Activated naive CD8-positive, alpha-beta T cell treated with anti-CD3 and anti-CD28 coated beads for 36 hours (primary cell): Measurements from ENCODE around the gene CIRBP. TPM values are rescaled to one million over a fixed set of nuclear protein-coding genes. Genes with fewer than 3 reads are reported as not detected.
"Not testable (repeated sequence)": the region's sequence is repeated elsewhere in the genome, so short reads cannot be mapped to it uniquely, and the experiment has no call there.

Experiments
- DNase-seq: peaks from one replicate; pipeline ENCODE4 v3.0.0; 2021
- H3K27ac Mint-ChIP-seq: one replicate; pipeline ENCODE4 v1.8.0; 2022; ENCODE audit warnings: mild to moderate bottlenecking, moderate library complexity, mixed read lengths
- H3K27me3 Mint-ChIP-seq: one replicate; pipeline ENCODE4 v1.8.0; 2022; ENCODE audit warnings: mild to moderate bottlenecking, mixed read lengths
- H3K36me3 Mint-ChIP-seq: one replicate; pipeline ENCODE4 v1.8.0; 2021; ENCODE audit warnings: mild to moderate bottlenecking, mixed read lengths
- H3K4me1 Mint-ChIP-seq: one replicate; pipeline ENCODE4 v1.8.0; 2021; ENCODE audit warnings: mixed read lengths
- H3K4me3 Mint-ChIP-seq: one replicate; pipeline ENCODE4 v1.8.0; 2022; ENCODE audit warnings: mild to moderate bottlenecking, moderate library complexity, mixed read lengths
- H3K9me3 Mint-ChIP-seq: one replicate; pipeline ENCODE4 v1.8.0; 2022; ENCODE audit warnings: mixed read lengths
- total RNA-seq, 2 experiments: library from RNA; stranded (reverse); gene quantifications; one replicate each; pipeline ENCODE4 v1.2.3, GENCODE V29; 2021

CIRBP gene
- total RNA-seq, 2 experiments from 2014 or later, result 208 to 216 TPM

GRCh38 chr19:1237027-1237659 is 32.0 kb upstream of the CIRBP start:
- no peaks in the 10 kb centered on the region for H3K36me3 Mint-ChIP-seq

GRCh38 chr19:1237754-1238368 is 31.3 kb upstream of the CIRBP start, which contains the start of gene CBARP:
TSS of gene CBARP (minus strand) at chr19:1238005. CDS start at chr19:1236100, 1,905 bp downstream.
- Mint-ChIP-seq H3K36me3 (no peaks in the 10 kb centered on the region), H3K27ac (no peak within 1 kb of the TSS), H3K4me3 (peak within 1 kb of the TSS; percentile 75), H3K9me3 (no peaks in the 10 kb centered on the region), H3K27me3 (peaks cover 6% of the 10 kb centered on the region), H3K4me1 (peaks cover 20% of the 10 kb centered on the region)
- peak; percentile 47 for DNase-seq

More at GRCh38 chr19:1237027-1237659, 32.0 kb upstream of the CIRBP start:
- Mint-ChIP-seq H3K27me3 (peaks cover 6% of the 10 kb centered on the region), H3K27ac (no peak overlapping the region), H3K4me1 (peaks cover 19% of the 10 kb centered on the region), H3K9me3 (no peaks in the 10 kb centered on the region), H3K4me3 (peak overlapping the region; percentile 37)
- DNase-seq, result no peak

- no peaks in the 10 kb centered on the region for H3K9me3 Mint-ChIP-seq
- H3K36me3 Mint-ChIP-seq, result no peaks in the 10 kb centered on the region
- peaks cover 26% of the 10 kb centered on the region for H3K4me1 Mint-ChIP-seq
- H3K27ac Mint-ChIP-seq, result no peak overlapping the region
- H3K4me3 Mint-ChIP-seq, result peak overlapping the region; percentile 75
- no peak for DNase-seq
- peaks cover 6% of the 10 kb centered on the region for H3K27me3 Mint-ChIP-seq
These were observed 30.5 kb upstream of the CIRBP start for GRCh38 chr19:1238369-1239303.

- peak overlapping the region; percentile 51 for H3K27ac Mint-ChIP-seq
- no peaks in the 10 kb centered on the region for H3K36me3 Mint-ChIP-seq
- peaks cover 26% of the 10 kb centered on the region for H3K4me1 Mint-ChIP-seq
- DNase-seq, result no peak
- no peaks in the 10 kb centered on the region for H3K9me3 Mint-ChIP-seq
- peaks cover 6% of the 10 kb centered on the region for H3K27me3 Mint-ChIP-seq
- H3K4me3 Mint-ChIP-seq, result peak overlapping the region; percentile 25
These were observed 29.7 kb upstream of the CIRBP start for GRCh38 chr19:1239420-1239795.

DNA sequence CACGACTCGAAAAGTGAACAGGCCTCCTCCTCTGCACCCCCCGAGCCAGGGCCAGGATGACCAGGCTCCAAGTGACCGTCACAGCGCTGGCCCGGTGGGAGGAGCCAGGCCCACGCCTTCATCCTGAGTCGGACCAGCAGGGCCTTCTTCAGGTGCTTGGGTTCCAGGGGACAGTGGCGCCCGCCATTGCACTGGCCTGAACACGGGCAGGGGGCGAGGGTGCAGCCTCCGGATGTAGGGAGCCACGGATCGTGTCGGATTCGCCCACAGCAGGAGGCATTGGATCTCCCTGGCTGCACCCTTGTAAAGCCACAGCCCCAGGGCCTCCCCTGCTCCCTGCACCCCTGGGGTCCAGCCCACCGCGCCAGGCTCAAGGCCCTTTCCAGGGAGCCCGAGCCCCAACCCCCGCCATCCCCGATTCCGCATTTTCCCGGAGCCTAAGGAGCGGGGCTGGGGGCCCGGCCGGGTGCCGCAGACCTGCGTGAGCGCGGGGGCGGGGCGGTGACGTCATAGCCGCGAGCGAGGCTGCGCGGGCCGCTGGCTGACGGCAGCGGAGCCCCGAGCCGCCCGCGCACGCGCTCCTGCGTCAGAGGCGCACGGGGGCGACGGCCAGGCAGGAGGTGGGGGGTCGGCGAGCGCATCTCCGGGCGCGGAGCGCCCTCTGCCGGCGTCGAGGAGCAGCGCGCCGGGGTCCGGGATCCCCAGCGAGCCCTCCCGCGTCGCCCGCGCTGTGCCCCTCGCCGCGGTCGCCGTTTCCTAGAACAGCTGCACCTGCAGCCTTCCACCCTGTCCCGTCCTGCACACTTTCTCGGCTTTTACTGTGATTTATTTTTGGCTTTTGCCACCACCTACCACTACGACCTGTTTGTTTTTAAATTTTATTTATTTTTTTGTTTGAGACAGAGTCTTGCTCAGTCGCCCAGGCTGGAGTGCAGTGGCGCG is 29.1 kb upstream of the CIRBP start:
- peaks cover 28% of the 10 kb centered on the region for H3K4me1 Mint-ChIP-seq
- DNase-seq, result peak; percentile 98
- no peak overlapping the region for H3K4me3 Mint-ChIP-seq
- H3K27ac Mint-ChIP-seq, result no peak overlapping the region
- no peaks in the 10 kb centered on the region for H3K9me3 Mint-ChIP-seq
- peaks cover 2% of the 10 kb centered on the region for H3K36me3 Mint-ChIP-seq
- peaks cover 6% of the 10 kb centered on the region for H3K27me3 Mint-ChIP-seq

GRCh38 chr19:1240925-1241324 is 28.2 kb upstream of the CIRBP start:
- Mint-ChIP-seq H3K4me1 (peaks cover 28% of the 10 kb centered on the region), H3K9me3 (no peaks in the 10 kb centered on the region), H3K27me3 (peaks cover 6% of the 10 kb centered on the region), H3K27ac (peak overlapping the region; percentile 84), H3K36me3 (peaks cover 2% of the 10 kb centered on the region), H3K4me3 (peak overlapping the region; percentile 81)
- no peak for DNase-seq

DNA sequence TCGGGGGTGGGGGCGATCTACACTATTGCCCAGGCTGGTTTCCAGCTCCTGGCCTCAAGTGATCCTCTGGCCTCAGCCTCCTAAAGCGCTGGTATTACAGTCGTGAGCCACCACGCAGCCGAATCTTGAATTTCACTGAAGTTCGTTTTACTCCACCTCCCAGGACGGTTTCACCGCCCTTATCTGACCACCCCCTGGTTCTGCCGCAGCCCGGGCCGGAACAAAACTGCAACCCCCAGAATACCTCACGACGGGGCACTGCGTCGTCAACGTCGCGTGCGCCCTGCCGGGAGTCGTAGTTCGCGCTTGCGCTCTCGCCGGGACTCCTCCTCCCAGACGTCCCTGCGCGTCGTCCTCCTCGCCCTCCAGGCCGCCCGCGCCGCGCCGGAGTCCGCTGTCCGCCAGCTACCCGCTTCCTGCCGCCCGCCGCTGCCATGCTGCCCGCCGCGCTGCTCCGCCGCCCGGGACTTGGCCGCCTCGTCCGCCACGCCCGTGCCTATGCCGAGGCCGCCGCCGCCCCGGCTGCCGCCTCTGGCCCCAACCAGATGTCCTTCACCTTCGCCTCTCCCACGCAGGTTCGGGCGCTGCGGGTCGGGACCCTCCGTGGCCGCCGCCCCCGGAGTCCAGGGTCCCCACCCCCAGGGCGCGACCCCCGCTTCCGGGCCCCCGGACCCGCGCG is 27.6 kb upstream of the CIRBP start, which contains the start of gene ATP5F1D:
Gene ATP5F1D (plus strand): TSS at position 335 of the 679 bp plus-strand sequence. CDS start 100 bp downstream, at position 435.
- Mint-ChIP-seq H3K9me3 (no peaks in the 10 kb centered on the region), H3K27ac (peak within 1 kb of the TSS; percentile 90), H3K27me3 (peaks cover 6% of the 10 kb centered on the region), H3K4me1 (peaks cover 28% of the 10 kb centered on the region), H3K36me3 (peaks cover 2% of the 10 kb centered on the region), H3K4me3 (peak within 1 kb of the TSS; percentile 90)
- peak; percentile 95 for DNase-seq

DNA sequence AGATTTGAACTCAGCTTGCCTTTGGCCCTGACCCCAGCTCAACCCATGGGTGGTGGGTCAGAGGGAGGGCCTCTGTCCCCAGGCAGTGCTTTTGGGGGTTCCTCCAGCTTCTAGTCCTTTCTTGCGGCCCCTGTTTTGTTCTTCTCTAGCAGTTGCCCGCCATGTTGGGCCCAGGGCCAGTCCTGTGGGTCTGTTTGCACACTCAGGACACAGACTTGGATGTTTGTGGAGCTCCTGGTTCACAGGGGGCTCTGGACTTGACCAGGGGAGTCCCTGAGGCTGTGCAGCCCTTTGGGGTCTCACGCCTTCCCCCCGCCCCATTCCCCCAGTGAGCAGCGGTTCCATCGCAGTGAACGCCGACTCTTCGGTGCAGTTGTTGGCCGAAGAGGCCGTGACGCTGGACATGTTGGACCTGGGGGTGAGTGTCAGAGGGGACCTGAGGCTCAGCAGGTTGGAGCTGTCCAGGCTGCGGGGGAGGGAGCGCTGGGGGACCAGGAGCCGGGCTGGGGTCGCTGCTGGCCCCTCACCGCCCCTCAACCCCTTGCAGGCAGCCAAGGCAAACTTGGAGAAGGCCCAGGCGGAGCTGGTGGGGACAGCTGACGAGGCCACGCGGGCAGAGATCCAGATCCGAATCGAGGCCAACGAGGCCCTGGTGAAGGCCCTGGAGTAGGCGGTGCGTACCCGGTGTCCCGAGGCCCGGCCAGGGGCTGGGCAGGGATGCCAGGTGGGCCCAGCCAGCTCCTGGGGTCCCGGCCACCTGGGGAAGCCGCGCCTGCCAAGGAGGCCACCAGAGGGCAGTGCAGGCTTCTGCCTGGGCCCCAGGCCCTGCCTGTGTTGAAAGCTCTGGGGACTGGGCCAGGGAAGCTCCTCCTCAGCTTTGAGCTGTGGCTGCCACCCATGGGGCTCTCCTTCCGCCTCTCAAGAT is 25.1 kb upstream of the CIRBP start:
- H3K4me1 Mint-ChIP-seq, result peaks cover 20% of the 10 kb centered on the region
- DNase-seq, result peak; percentile 89
- H3K36me3 Mint-ChIP-seq, result peaks cover 2% of the 10 kb centered on the region
- peak overlapping the region; percentile 78 for H3K27ac Mint-ChIP-seq
- H3K27me3 Mint-ChIP-seq, result no peaks in the 10 kb centered on the region
- H3K4me3 Mint-ChIP-seq, result peak overlapping the region; percentile 75
- no peaks in the 10 kb centered on the region for H3K9me3 Mint-ChIP-seq

GRCh38 chr19:1244693-1245451 is 24.3 kb upstream of the CIRBP start:
- Mint-ChIP-seq H3K36me3 (peaks cover 2% of the 10 kb centered on the region), H3K27ac (peak overlapping the region; percentile 78), H3K27me3 (no peaks in the 10 kb centered on the region), H3K4me1 (peaks cover 16% of the 10 kb centered on the region), H3K4me3 (peak overlapping the region; percentile 75), H3K9me3 (no peaks in the 10 kb centered on the region)
- DNase-seq, result no peak

DNA sequence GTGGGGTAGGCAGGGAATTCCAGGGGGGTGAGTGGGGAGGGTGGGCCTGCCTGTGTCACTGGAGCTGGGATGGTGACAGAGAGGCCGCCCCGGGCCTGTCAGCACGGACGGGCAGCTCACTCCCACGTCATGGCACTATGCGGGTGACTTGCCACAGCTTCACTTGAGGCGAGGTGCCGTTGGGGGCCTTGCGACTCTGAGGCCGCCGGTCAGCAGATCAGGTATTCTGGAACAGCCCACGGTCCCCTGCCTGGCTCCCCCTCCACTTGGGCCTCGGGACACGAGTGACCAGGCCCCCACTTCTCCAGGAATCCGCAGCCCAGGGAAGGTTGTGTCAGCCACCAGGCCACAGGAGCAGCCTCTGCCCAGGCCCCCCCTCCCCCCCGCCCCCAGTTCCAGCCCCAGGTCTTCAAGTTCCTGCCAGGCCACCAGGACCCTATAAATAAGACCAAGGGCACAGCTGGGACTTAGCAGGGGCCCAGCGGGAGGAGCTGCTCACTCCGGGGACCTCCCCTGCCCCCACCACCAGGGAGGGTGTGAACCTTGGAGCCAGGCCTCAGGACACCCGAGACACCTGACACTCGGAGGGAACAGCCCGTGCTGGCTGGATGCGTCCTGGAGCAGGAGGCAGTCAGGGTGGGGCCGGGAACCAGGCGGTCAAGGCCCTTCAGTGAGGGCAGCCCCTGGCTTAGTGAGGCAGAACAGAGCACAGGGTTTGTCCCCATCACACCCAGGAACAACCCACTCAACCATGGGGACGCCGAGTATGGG is 23.5 kb upstream of the CIRBP start:
- Mint-ChIP-seq H3K27me3 (no peaks in the 10 kb centered on the region), H3K9me3 (no peaks in the 10 kb centered on the region), H3K27ac (no peak overlapping the region), H3K4me3 (no peak overlapping the region), H3K4me1 (peaks cover 16% of the 10 kb centered on the region), H3K36me3 (peaks cover 2% of the 10 kb centered on the region)
- DNase-seq, result no peak

DNA sequence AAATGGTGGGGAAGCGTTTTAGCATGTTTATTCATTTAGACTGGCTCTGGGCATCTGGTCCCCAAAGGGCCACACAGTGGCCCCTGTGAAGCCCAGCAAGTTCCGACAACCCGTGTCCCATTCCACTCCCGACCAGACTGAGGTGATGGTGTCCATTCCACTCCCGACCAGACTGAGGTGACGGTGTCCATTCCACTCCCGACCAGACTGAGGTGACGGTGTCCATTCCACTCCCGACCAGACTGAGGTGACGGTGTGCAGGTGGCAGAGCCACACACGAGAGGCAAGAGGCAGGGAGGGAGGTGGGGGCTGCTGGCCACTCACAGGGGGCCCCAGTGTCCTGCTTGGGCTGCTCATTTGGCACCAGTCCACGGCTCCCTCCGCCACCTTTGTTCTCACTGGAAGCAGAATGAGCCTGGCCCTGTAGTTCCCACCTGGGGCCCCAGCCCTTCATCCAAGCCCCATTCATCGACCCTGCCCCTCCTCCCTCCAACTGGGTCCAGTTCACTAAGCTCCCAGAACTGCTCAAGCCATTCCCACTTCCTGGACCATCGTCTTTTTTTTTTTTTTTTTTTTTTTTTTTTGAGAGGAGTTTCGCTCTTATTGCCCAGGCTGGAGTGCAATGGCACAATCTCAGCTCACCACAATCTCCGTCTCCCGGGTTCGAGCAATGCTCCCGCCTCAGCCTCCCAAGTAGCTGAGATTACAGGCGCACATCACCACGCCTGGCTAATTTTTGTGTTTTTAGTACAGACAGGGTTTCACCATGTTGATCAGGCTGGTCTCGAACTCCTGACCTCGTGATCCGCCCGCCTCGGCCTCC is 22.7 kb upstream of the CIRBP start:
- not testable (repeated sequence) for H3K36me3 Mint-ChIP-seq, H3K4me1 Mint-ChIP-seq, H3K27ac Mint-ChIP-seq, H3K27me3 Mint-ChIP-seq, DNase-seq, H3K4me3 Mint-ChIP-seq, H3K9me3 Mint-ChIP-seq
